GM19468 (cell line): ENCODE measurements around the gene CYFIP1.

Source experiments
- ATAC-seq: cut with Tn5 transposase; IDR thresholded peaks from one replicate; pipeline ENCODE4 v1.9.1; 2021; ENCODE audit warnings: mild to moderate bottlenecking, moderate library complexity, moderate number of reproducible peaks; ENCODE audit not compliant: unreplicated experiment; ENCODE audit errors: extremely low read depth

CYFIP1 gene

GRCh38 chr15:22877117-22877516, 103.1 kb downstream of the CYFIP1 start:
- ATAC-seq: no peak

- ATAC-seq: no peak
Measured at GRCh38 chr15:22874966-22875365, 105.2 kb downstream of the CYFIP1 start.

GRCh38 chr15:22874256-22874655, 105.9 kb downstream of the CYFIP1 start:
- ATAC-seq: no peak

GRCh38 chr15:22873841-22874240, 106.3 kb downstream of the CYFIP1 start:
- ATAC-seq: no peak

- ATAC-seq: no peak
Measured at GRCh38 chr15:22872936-22873701, 107.0 kb downstream of the CYFIP1 start.

- ATAC-seq: no peak
Measured at GRCh38 chr15:22871481-22872086, 108.6 kb downstream of the CYFIP1 start.

- no peak for ATAC-seq
Measured at GRCh38 chr15:22870865-22871264, 109.3 kb downstream of the CYFIP1 start.

- no peak for ATAC-seq
Measured at GRCh38 chr15:22869856-22870255, 110.3 kb downstream of the CYFIP1 start.

GRCh38 chr15:22868928-22869327, 111.2 kb downstream of the CYFIP1 start:
- no peak for ATAC-seq

- ATAC-seq: no peak
Measured at GRCh38 chr15:22868495-22868894, 111.7 kb downstream of the CYFIP1 start.

- ATAC-seq: no peak
Measured at GRCh38 chr15:22867886-22868285, 112.3 kb downstream of the CYFIP1 start.

- no peak for ATAC-seq
Measured at GRCh38 chr15:22866079-22866478, 114.1 kb downstream of the CYFIP1 start.

GRCh38 chr15:22863356-22863755, 116.8 kb downstream of the CYFIP1 start:
- ATAC-seq: no peak

- ATAC-seq: no peak
Measured at GRCh38 chr15:22861161-22861560, 119.0 kb downstream of the CYFIP1 start.

- no peak for ATAC-seq
Measured at GRCh38 chr15:22856659-22857058, 123.5 kb downstream of the CYFIP1 start.

- no peak for ATAC-seq
Measured at GRCh38 chr15:22855791-22856190, 124.4 kb downstream of the CYFIP1 start.

- ATAC-seq: no peak
Measured at GRCh38 chr15:22851513-22851912, 128.7 kb downstream of the CYFIP1 start.

- ATAC-seq: no peak
Measured at GRCh38 chr15:22850055-22850454, 130.1 kb downstream of the CYFIP1 start.

GRCh38 chr15:22846073-22846472, 134.1 kb downstream of the CYFIP1 start:
- no peak for ATAC-seq

GRCh38 chr15:22845289-22845900, 134.8 kb downstream of the CYFIP1 start:
- ATAC-seq: no peak
